GM21723 (cell line): ENCODE results near the gene ARID5B.

Source experiments
- ATAC-seq: cut with Tn5 transposase; IDR thresholded peaks from one replicate; pipeline ENCODE4 v1.9.1; 2021; ENCODE audit warnings: mild to moderate bottlenecking, moderate library complexity; ENCODE audit not compliant: unreplicated experiment

The ARID5B gene

GRCh38 chr10:62068464-62068863, 167.0 kb downstream of the ARID5B start:
- ATAC-seq: no peak

GRCh38 chr10:62069452-62070178, 168.1 kb downstream of the ARID5B start:
- ATAC-seq: no peak

- ATAC-seq: no peak
Measured at GRCh38 chr10:62071846-62072281, 170.4 kb downstream of the ARID5B start.

- no peak for ATAC-seq
Measured at GRCh38 chr10:62072901-62073300, 171.4 kb downstream of the ARID5B start.

- no peak for ATAC-seq
Measured at GRCh38 chr10:62073429-62073828, 171.9 kb downstream of the ARID5B start.

- no peak for ATAC-seq
Measured at GRCh38 chr10:62075414-62075813, 173.9 kb downstream of the ARID5B start.

GRCh38 chr10:62075912-62076311, 174.4 kb downstream of the ARID5B start:
- ATAC-seq: no peak

GRCh38 chr10:62076891-62077290, 175.4 kb downstream of the ARID5B start:
- ATAC-seq: no peak

- no peak for ATAC-seq
Measured at GRCh38 chr10:62077330-62078015, 176.0 kb downstream of the ARID5B start.

- ATAC-seq: peak; percentile 74
Measured at GRCh38 chr10:62079885-62080559, 178.5 kb downstream of the ARID5B start.

- ATAC-seq: no peak
Measured at GRCh38 chr10:62080905-62081304, 179.4 kb downstream of the ARID5B start.

- no peak for ATAC-seq
Measured at GRCh38 chr10:62081341-62082270, 180.1 kb downstream of the ARID5B start.

- no peak for ATAC-seq
Measured at GRCh38 chr10:62082271-62082656, 180.8 kb downstream of the ARID5B start.

GRCh38 chr10:62082729-62083411, 181.4 kb downstream of the ARID5B start:
- peak; percentile 43 for ATAC-seq

GRCh38 chr10:62083412-62084267, 182.1 kb downstream of the ARID5B start:
- peak; percentile 0 for ATAC-seq

- ATAC-seq: no peak
Measured at GRCh38 chr10:62084451-62084850, 183.0 kb downstream of the ARID5B start.

GRCh38 chr10:62085404-62085803, 183.9 kb downstream of the ARID5B start:
- no peak for ATAC-seq

- ATAC-seq: no peak
Measured at GRCh38 chr10:62085821-62086220, 184.3 kb downstream of the ARID5B start.

- ATAC-seq: no peak
Measured at GRCh38 chr10:62087329-62087728, 185.8 kb downstream of the ARID5B start.
